Stimulated activated naive CD4-positive, alpha-beta T cell treated with Interleukin-2 at 50 U/mL for 16 hours (primary cell): ENCODE data around the gene CHST11.

ENCODE experiments used
- DNase-seq: peaks from one replicate; lab custom pipeline; 2025; lab: John Stamatoyannopoulos, UW

The CHST11 gene

DNA sequence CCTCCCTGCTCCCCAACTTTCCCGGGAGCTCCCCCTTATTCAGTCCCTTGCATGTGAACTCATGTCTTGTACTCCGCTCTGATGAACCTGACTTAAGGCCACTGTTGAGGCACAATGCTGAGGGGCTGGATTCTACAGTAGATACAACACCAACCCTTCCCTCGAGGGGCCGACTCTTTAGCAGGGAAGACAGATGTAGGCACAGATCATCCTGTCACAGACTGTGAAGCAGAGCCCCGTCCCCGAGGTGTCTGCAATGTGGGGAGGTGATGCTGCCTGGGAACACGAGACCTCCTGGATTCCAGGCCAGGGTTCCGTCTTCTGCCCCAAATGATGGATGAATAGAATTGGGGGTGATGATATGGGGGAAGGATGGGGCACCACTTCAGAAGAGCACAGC lies 175.1 kb downstream of the CHST11 start:
- DNase-seq, result no peak

- DNase-seq, result peak; percentile 2
Observed at GRCh38 chr12:104632724-104633201, 176.0 kb downstream of the CHST11 start.

GRCh38 chr12:104634044-104634443 lies 177.3 kb downstream of the CHST11 start:
- DNase-seq, result no peak

DNA sequence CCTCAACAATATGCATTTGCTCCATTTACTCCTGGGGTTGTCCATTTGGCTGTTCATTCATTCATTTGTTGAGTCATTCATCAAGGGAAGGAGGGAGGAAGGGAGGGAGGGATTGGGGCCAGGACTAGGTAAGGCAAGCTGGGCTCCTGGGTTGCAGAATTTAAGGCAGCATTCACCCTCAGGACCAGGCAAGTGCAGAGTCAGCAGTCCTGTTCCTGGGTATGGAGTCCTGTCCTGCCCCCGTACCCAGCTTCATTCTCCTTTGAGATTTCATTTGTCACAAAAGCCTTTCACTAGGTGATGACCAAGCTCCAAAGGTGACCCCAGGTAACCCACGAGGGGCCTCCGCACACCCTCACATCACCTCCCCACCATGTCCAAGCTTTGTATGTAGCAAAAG lies 178.1 kb downstream of the CHST11 start:
- no peak for DNase-seq

DNA sequence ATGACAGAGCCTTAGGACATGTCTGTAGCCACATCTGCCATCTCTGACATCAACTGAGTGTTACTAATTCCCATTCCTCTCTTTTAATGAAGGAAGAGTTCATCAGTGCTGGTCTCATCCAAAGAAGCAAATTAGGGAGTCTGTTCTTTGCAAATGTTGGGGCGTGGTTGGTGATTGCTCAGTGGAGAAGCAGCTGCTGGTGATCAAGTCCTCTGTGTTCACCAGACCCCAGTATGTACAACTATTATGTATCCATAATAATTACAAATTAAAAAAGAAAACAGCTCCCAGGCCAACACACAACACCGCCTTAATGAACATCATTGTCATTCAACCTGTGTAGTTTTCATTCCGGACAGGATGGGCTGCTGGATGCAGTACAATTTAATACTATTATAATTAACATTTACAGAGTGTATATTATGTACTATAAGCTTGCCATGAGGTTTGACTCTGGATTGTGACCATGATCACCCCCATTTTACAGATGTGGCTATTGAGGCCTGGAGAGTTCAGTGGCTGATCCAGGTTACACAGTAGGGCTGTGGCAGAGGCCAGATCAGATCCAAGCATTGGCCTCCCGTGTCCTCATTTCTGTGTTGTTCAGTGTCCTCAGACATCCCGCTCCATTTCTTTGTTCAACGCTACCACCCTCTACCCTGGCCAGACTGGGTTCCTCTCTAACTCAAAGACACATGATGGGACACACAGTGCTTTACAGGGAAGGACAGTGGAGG lies 179.0 kb downstream of the CHST11 start:
- DNase-seq, result no peak

DNA sequence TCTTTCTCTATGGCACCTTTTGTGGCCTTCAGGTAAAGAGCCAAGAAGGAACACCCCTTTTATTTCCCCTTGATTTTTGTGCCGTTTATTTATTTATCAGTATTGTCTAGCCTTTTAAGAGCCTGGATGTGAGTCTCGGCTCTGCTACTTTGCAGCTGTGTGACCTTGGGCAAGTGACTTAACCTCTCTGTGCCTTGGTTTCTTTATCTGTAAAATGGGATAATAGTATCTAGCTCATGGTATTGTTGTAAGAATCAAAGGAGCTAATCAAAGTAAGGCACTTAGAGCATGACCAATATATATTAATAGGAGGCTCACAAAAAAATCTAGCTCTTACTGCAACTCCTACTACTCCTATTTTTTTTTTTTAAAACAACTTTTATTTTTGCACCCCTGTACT lies 179.7 kb downstream of the CHST11 start:
- no peak for DNase-seq

GRCh38 chr12:104637604-104638003 lies 180.9 kb downstream of the CHST11 start:
- DNase-seq, result no peak

DNA sequence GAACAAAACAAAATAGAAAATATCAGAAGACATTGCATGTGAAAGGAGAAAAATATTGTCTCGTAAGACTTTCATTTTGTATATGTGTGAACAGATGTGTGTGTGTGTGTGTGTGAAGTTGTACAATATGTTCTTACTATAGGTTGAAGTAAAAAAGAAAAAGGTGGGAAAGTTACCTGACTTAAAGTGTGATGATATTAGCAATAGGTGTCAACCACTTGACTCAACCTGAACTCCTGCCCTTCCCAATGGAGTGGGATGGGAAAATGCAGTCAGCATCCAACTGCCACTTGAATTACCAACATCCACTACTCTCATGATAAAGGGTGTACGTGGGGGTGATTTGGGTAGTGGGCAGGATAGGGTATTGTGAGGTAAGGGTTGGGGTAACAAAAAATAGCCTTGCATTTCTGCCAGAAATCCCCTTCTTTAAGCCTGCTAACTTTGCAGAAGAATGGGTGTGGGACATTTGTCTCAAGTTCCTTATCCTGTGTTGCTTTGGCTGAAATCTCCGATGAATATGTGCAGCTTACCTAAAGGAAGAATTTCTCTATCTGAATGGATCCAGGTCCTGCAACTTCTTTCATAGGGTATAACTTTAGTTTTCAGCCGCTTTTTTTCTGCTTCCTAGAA lies 181.6 kb downstream of the CHST11 start:
- DNase-seq, result no peak

GRCh38 chr12:104638851-104639240 lies 182.1 kb downstream of the CHST11 start:
- no peak for DNase-seq

- DNase-seq, result no peak
Observed at GRCh38 chr12:104640956-104641355, 184.2 kb downstream of the CHST11 start.

- no peak for DNase-seq
Observed at GRCh38 chr12:104641862-104642261, 185.1 kb downstream of the CHST11 start.

DNA sequence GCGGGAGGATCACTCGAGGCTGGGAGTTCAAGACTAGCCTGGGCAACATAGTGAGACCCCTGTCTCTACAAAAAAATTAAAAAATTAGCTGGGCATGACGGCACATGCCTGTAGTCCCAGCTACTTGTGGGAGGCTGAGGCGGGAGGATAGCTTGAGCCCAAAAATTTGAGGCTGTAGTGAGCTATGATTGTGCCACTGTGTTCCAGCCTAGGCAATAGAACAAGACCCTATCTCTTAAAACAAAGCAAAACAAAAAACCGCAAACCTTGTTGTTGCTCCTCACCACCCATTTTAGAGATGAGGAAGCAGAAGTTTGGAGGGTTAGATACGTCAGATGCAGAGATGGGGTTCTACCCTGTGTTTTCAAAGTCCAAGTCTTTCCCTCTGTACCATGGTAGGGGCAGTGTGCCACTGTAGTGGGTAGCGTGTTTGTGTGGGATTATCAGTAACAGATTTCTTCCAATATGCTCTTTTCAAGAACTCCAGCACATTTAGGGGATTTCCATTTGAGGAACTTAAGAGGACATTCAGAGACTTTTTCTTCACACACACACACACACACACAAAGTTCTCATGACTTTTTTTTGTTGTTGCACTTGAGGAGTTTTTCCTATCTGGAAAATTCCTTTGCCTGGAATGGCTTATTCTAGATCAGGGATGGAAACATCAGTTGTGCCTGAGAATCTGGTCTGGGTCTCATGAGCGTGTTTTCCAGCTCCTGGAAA lies 186.5 kb downstream of the CHST11 start:
- no peak for DNase-seq

DNA sequence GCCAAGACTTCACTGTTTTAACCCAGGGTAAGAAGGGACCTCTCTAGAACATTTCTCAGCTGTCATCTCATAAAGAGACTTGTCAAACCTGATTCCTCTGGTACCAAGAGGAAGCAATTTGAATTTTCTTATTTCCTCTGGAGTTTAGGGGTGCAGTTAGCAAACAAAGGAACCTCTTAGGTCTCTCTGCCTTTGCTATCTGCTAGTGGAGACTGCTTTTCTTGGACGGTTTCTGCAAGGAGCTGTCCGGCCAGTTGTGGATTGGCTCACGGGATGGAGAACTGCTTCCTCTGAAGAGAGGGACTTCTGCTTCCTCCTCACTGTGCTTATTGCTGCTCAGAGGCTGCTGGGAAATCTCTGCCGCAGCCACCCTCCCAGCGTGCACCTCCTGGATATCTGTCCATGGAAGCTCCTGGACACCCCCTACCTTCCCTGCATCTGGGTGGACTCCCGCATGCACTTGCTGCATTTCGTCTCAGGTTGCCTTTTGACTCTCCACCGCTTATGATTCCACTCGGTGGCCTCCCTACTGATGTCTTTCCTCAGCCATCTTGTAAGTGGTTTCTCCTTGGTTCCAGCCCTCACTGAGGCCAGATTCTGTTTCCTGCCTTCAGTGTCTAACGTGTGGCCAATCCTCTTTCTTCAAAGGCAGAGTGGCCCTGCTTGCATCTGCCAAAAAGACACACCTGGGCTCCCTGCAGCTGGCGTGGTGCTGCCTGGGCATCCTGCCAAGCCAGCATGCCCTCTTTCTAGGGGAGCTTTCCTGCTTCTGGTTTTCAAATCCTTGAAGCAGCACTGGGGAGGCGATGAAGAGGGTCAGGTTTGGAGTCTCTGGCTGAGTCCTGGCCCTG lies 187.3 kb downstream of the CHST11 start:
- DNase-seq, result no peak

GRCh38 chr12:104648756-104649155 lies 192.0 kb downstream of the CHST11 start:
- no peak for DNase-seq

- DNase-seq, result no peak
Observed at GRCh38 chr12:104649217-104649824, 192.6 kb downstream of the CHST11 start.

DNA sequence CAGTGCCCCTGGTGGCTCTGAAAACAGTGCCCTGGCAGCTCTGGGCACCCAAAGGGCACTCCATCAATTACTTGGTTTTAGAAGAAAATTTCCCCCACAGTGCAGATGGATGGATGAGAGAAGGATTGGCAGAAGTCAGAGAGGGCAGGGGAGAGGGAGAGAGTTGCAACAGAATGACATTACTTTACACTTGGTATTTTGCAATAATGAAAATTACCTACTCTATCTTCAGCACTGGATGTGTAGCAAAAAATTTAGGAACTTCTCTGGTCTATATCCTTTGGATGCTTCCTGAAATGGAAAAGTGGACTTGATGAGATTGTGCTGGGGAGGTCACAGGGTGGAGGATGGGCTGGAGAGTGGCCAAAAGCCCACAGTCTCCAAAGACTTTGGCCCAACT lies 193.2 kb downstream of the CHST11 start:
- no peak for DNase-seq

DNA sequence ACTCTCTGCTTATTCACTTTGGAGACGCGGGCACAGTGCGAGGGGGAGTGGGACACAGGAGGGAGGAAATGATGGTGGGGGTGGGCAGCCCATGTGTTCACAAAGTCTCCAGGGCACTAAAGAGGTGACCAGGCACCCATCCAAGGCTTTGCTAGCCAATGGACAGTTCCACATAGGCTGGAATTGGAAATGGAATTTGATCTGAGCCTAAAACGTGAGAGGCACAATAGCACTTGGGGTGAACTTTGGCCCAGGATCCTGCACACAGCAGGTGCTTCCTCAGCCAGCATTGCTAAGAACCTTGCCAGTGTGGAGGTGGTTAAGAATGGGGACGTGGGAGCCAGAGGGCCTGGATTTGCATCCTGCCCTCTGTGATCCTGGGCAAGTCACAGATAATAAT lies 193.8 kb downstream of the CHST11 start:
- DNase-seq, result no peak

DNA sequence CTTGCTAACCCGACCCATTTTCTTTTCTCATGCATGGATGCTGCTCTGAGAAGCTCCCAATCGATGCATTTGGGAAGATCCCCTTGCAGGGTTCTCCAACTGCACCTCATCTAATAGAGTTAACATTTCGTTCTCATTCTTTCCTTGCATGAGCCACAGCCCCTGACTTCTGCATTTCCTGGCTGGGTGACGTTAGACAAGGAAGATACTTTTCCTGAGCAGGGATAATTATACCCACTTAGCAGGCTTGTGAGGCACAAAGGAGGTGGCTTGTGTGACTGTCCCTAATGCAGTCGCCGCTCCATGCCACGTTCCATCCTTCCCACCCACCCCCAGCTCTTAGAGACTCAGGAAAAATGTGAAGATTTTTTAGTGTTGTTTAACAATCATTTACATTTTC lies 195.1 kb downstream of the CHST11 start:
- DNase-seq, result no peak

DNA sequence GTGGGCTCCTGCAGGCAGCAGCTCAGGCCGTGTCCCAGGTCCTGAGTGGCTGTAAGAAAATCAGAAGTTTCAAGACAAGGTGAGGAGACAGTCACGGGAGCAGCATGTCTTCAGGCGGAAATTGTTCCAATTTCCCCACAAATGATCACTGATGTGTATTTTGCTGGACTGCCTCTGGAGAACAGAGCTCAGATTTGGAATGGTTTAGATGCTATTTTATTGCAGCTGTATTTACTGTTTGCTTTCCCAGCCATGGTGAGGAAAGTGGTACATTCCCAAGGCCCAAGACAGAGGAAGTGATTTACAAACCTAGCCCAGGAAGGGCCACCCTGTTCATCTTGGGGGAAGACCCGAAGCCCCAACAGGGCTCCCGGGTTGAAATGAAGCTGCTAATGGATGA lies 195.6 kb downstream of the CHST11 start:
- DNase-seq, result no peak

DNA sequence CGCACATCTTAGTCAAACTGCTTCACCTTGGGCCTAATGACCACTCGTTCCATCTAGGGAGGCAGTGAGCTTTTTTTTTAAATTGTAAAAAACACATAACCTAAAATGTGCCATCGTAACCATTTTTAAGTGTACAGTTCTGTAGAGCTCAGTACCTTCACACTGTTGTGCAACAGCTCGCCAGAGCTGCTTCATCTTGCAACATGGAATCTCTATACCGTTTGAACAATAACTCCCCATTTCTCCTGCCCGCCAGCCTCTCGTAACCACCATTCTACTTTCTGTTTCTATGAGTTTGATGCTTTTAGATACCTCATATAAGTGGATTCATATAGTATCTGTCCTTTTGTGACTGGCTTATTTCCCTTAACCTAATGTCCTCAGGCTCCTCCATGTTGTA lies 196.2 kb downstream of the CHST11 start:
- no peak for DNase-seq

DNA sequence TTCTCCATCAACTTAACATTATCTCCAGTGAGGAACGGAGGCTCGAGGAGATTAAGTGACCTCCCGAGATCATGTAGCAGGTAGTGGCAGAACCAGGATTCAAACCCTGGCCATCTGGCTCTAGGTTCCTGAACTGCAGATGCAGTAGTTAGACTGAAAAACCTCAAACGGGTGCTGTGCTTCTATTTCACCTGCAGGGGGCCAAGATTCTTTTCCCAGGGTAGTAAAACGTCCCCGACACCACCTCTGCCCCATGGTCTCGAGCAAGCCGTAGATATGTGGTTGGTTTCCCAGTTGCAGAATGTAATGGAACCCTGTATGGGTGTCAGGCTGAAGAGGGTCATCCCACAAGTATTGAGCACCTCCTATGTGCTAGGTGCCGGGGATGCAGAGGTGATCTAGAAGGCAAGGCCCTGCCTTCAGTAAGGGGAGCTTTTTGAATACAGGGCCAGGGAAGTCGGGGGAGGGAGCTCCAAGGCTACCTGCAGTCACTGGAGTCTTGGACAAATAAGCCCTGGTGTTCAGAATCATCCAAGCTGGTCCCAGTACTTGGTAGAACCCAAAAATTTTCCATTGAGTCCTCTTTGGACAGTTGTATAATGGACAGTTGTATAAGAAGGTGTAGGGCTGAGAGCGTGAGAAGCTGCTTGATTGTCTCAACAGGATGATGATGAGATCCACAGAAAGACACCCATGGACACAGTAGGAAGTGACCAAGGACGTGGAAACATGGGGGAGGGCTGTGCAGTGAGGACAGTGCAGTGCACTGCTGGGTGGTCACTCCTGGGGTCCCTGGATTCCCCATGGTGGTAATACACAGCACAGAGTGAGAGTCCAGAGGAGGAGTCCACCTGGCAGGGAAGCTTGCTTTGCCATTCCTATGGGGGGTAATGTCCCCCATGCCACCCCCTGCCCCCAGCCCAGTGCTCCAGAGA lies 197.2 kb downstream of the CHST11 start:
- no peak for DNase-seq
